Measurements from ENCODE around the gene IRF8.
A peak's percentile ranks its signal among the peaks of the same experiment; 100 is the strongest.

The IRF8 gene

DNA sequence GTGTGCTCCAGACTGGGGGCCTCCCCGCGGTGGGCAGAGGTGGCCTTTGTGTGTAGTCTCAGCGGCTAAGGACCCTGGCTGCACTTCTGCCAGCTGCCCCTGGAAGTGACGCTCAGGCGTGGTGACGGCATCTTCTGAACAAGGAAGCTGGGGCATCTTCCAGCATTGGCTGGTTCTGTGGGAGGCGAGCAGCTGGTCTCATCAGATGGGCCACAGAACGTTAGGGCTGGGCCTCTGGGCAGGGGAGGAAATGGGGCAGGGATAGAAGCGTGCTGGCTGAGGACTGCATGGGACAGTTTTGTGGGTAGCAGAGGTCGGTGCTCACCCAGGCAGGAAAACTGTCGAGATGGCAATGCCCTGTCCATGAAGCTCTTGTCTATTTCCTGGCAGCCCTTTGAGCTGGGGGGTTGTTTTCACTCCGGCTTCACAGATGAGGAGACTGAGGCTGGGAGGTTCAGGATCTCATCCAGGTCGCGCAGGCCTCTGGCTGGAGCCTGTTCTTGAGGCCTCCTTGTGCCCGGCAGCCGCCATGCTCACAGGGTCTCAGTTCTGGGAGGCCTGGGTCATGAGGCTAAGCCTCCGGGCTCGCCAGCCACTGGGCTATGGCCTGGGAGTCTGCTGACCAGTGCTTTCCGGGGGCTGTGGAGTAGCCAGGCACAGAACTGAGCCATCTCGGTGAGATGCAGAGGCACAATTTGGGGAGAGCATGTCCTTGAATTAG, 16.3 kb downstream of the IRF8 start:
- no peak for DNase-seq

DNA sequence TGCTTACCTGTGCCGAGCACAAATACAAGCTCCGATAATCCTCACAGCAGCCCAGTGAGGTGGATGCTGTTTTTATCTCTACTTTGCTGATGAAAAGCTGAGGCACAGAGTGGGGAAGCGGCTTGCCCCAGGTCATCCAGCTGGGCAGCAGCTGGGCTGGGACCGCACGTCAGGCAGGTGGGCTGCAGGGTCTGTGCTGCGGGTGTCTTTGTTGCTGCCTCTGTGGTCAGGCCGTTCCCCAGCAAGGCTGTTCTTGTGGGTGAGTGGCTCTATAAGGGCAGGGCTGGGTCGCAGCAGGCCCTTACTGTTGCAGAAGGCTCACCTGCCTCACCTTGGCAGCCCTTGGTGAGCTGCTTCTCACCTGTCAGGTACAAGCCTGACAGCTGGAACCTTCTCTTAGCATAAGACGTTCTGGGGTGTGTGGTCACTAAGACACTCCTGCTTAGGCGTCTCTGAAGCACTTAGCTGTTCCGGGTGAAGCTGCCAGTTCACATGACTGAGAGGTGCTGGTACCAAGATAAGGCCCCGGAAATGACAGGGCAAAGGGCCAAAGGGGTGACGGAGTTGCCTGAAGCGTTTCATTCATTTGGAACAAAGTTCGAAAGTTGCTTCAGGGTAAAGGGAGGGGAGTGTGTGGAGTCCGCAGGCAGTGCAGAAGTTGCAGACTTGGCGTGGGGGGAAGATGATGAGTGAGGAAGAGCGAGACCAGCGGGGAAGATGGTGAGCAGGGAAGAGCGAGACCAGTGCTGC, 17.4 kb downstream of the IRF8 start:
- DNase-seq: no peak

DNA sequence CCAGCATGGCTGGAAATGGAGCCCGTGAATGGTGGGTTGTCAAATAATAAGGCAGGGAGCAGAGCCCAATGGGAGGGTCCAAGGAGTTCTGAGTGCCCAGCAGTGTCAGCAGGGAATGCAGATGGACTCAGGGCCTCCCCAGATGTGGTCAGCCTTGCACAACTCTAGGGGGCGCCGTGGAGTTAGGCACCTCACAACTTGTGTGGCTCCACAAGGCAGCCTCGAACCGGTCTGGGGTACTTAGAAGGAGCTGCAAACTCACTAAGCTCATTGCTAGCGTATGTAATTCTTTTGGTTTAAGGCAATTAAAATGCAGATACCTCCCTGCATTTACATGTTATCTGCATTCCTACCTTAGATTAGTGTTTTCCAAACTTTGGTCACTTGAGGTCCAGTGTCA, 18.1 kb downstream of the IRF8 start:
- DNase-seq: no peak

DNA sequence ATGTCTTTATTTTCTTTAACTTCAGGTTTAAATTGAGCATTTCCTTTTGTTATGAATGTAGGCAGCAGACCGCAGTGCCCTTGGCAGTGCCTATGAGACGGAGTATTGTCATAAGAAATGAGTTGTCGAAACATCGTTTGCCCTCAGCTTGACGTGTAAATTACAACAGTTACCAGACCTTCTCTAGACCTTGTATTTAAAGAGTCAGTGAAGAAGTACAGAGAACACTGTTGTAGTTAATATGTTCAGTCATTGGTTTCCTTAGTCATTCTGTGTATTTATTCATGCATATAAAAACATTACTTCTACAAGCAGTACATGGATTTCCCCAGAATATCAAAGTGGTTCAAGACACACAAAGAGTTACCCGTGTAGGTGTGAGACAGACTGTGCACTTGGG, 19.0 kb downstream of the IRF8 start:
- no peak for DNase-seq

DNA sequence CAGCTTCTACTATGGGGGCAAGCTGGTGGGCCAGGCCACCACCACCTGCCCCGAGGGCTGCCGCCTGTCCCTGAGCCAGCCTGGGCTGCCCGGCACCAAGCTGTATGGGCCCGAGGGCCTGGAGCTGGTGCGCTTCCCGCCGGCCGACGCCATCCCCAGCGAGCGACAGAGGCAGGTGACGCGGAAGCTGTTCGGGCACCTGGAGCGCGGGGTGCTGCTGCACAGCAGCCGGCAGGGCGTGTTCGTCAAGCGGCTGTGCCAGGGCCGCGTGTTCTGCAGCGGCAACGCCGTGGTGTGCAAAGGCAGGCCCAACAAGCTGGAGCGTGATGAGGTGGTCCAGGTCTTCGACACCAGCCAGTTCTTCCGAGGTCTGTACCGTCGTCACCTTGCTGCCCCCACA, 19.5 kb downstream of the IRF8 start:
- DNase-seq: no peak

DNA sequence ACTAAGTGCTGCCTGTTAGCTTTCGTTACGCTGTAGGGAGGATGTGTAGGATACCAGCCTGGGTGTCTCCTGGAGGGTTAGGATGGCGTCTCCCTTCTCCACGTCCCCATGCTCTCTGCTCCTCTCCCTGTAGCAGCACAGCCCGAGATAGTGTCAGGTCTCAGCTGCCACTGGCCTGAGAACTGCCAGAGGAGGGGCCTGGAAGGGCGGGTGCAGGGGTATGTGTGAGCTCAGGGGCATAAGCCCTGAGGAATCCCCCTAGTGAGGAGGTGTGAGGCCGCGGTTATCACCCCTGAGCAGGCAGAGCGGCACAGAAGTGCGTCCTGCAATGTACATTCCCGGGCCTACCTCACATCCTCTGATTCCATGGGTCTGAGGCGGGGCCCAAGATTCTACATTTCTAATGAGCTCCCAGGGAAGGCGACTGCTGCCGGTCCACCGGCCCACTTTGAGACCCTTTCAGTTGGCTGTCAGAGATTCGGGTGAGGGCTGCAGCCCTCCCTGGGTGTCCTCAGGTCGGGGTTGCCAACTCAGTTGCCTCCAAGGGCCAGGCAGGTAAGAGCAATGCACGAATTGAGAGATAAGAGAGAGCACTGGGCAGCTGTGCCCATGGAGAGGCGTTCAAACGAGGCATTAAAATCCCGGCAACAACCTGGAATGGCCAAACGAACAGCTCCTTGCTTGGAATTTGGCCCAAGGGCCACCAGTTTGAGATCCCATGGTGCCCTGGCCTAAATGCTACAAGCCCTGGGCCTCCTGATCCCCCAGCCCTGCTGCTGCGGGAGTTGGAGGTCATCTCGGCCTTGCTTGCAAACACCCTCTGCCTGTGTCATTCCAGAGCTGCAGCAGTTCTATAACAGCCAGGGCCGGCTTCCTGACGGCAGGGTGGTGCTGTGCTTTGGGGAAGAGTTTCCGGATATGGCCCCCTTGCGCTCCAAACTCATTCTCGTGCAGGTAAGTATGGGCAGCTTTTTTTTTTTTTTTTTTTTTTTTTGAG, 20.6 kb downstream of the IRF8 start:
- no peak for DNase-seq

DNA sequence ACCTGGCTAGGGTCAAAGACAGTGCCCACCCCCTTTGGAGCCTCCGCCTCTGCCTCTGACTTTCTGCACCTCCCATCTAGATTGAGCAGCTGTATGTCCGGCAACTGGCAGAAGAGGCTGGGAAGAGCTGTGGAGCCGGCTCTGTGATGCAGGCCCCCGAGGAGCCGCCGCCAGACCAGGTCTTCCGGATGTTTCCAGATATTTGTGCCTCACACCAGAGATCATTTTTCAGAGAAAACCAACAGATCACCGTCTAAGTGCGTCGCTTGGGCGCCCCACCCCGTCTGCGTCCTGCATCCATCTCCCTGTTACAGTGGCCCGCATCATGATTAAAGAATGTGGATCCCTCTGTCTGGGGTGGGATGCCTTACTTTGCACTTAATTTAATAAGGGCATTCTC, 22.1 kb downstream of the IRF8 start:
- no peak for DNase-seq

DNA sequence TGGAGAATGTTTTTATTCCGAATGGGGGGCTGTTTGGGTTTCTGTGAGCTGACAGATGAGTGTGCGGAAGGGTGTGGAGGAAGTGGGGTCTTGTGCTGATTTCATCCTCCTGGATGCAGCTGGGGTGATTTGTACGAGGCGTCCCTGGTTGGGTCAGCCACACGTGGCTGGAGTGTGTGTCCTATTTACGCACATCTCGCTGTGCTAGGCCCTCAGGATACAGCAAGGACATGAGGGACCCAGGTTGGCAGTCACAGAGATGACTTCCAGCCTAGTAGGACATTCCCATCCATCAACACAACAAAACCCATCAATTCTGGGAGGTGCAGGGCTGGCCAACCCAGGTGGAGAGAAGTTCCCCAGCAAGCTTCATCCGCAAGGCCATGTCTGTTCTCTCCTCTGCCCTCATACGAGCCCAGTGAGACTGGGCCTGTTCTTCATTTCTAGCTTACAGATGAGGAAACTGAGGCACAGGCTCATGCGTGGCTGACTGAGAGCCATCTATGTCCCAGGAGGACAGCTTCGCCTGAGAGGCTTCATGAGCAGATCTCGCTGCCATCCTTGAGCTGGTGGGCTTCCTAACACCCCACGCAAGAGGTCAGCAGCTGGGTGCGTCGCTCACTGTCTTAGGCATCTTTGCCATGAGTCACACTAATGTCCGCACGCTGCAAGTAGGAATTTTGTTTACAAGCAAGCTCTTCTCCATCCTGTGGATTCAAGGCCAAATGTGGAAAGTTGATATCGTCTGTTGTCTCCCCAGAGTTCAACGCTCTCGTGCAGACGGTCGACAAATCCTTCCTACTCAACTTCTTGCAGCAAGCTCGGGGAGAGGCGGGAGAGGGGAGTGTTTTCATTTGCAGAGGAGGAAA, 24.4 kb downstream of the IRF8 start:
- no peak for DNase-seq

DNA sequence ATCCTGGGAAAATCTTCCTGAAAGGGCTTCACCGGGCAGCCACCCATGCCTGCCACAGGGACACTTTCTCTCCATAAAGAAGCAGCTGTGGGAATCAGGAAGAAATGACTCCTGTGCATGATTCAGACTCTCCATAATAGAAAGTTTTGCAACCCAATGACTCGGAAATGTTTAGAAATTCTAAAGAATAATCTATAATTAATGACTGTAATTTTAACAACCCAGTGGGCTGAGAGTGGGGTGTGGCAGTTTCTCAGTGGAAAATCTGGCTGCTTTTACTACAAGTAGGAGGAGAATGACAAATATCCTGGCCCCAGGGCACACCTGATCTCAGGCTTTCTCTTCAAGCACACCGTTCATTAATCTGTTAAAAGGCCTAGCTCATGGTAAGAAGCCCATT, 25.7 kb downstream of the IRF8 start:
- no peak for DNase-seq

DNA sequence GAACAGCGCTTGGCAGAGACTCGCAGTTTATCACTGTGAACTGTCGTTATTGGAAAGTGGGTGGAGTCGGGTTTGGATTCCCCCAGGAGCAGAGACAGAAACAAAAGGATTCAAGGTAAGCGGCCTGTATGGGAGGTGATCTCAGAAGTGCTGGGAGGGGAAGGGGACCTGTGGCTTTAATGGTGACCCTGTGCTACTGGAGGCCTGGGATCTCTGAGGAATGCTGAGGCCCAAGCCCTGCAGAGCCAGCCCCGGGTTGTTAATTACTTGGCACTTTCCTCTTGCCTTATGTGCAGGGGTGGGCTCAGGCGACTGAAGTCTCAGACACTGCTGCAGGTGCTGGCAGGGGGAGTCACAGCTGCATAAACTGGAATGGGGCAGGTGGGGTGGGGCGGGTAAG, 27.4 kb downstream of the IRF8 start:
- DNase-seq: no peak

DNA sequence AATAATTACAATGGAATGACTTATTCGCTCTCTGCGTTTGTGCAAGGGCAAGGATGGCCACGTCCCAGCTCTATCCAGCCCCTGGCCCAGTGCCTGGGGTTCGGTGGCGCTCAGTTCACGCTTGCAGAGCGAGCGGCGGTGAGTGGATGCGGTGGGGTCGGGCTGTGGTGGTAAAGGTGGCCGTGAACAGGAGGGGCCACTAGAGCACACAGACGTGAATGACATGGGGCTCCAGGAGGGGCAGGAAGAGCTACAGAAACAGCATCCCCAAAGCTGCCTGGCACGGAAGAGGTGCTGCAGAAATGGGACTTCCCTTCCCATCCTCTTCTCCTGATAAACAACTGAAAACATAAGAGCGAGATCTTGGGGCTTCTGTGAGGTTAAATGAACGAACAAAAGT, 28.4 kb downstream of the IRF8 start:
- DNase-seq: no peak

DNA sequence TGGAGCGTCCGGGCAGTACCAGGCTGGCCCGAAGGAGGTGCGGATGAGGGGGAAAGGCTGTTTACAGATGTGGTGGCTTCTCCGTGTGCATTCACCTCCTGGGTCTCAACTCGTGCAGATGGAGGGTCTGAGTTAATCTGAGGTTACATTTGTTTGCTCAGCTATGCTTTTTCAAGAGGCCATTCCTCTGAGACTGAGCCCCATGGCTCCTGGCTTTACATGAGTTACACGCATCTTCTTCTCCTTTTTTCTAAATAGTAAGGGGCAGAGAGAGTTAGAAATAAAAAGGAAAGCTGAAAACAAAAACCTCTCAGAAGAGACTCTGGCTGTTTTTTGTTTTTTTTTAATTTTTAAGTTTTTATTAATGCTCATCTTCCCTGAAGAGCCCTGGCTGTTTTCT, 29.0 kb downstream of the IRF8 start:
- no peak for DNase-seq

DNA sequence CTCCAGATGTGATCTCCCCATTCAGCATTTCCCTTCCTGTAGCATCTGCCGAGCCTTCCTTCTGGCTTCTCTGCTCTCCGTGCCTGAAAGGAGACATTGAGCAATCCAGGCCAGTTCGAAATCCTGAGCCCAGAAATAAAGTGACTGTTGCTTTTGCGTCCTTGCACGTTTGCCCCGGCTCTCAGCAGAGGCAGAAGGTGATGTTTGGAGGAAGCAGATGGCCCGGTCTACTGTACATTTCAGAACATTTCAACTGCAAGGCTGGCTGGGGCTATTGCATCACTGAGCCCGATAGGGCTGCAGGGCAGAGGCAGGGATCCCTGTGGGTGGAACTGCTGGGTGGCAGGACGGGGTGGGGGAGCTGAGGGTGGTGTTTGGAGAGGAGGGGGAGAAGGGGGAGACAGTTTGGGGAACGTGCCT, 29.4 kb downstream of the IRF8 start:
- DNase-seq: no peak

DNA sequence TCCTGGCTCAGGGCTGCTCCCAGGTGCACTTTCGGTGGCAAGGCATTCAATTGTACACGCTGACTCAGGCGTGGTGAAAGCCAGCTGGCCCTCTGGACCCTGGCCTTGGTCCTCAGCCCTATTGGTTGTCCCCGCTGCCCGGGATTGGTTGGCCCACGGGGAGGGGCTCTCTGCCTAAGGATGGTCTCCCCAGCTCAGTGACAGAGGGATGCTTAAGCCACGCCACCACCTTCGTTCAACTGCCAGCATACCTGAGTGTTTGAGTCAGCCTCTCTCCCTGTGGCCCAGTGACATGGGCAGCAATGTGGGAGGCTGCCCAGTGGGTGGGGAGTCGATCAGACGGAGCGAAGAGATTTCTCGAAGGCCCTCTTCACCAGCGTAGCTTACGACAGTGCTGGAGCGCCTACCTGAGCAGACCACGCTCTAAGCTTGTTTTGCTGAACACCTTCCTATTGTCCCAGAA, 30.3 kb downstream of the IRF8 start:
- no peak for DNase-seq

DNA sequence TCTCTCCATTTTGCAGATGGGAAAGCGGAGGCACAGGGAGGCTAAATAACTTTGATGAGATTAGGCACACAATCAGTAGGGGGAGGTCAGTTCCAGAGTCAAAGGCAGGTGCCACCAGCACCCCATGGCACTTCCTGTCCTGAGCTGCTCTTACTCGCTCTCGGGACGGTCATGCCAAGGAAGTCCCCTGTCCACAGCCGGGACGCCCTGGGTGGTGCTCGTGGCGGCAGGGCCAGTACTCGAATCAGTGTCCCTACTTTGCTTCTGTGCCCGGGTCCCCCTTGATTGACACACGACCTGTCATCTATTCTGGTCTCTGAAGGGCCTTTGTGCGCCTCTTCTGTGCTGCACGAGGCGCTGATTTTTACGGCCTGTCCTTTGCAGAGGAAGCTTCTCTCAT, 31.3 kb downstream of the IRF8 start:
- DNase-seq: no peak

DNA sequence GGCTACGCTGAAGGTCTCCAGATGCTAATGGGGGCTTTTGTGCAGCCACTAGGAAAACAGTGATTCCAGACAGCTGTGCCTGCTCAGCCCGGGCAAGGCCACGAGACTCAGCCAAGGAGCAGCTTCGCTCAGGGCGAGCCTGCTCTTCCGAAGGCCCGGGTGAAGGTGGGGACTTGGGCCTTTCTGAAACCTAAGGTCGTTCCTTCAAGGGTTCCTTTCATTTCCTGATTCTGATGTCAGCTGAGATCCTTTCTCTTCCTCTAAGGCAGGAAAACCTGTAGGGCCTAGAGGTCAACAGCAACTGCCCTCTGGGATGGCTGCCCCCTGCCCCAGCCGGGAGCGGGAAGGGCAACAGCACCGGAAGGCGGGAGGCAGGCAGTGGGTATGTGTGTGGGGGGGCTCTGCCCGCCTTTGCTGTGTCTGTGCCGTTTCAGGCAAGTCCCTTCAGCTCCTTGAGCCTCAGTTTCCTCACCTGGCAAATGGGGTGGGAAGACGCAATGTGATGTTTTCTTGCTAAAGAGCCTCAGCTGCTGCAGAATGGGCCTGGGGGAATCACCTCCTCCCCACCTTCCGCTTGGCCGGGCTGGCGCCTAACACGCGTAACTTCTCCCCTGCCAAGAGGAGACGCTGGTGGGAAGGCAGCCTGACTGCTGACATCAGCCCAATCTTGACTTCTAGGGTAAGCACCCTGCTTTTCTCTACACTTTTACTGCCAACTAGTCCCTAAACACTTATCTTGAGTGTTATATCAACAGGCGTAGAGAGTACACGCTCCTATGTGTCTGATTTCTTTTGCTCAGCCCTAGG, 32.8 kb downstream of the IRF8 start:
- no peak for DNase-seq

DNA sequence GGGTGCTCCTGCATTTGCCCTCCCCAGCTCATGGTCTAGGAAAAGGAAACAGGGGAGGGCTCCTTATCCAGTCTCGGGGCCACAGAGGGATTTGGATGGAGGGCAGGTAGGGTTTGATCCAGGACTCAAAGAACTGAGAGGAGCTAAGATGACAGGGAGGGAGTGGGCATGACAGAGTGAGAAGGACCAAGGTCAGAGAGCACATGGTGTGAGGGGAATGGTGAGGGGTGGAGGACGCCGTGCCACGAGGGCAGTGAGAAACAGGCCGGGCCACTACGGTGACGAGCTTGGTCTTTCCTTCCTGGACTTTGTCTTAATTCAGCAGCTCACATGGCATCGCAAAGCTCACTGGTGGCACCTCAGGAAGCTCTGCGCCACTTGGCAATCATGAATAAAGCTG, 35.2 kb downstream of the IRF8 start:
- DNase-seq: no peak

DNA sequence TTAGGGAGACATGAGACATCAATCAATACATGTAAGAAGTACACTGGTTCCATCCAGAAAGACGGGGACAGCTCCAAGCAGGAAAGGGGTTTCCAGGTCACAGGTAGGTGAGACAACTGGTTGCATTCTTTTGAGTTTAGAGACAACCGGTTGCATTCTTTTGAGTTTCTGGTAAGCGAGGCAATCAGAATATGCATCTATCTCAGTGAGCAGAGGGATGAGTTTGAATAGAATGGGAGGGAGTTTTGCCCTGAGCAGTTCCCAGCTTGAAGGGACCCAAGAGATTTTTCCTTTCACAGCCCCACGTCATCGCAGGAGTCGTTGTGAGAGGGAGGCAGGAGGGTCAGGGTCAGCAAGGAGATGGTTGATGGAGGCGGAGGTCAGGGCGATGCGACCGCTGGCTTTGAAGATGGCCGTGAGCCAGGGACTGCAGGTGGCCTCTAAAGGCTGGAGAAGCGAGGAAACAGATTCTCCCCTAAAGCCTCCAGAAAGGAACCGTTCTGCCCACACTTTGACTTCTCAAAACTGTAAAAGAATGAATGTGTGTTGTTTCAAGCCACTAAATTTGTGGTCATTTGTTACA, 36.5 kb downstream of the IRF8 start:
- DNase-seq: no peak

DNA sequence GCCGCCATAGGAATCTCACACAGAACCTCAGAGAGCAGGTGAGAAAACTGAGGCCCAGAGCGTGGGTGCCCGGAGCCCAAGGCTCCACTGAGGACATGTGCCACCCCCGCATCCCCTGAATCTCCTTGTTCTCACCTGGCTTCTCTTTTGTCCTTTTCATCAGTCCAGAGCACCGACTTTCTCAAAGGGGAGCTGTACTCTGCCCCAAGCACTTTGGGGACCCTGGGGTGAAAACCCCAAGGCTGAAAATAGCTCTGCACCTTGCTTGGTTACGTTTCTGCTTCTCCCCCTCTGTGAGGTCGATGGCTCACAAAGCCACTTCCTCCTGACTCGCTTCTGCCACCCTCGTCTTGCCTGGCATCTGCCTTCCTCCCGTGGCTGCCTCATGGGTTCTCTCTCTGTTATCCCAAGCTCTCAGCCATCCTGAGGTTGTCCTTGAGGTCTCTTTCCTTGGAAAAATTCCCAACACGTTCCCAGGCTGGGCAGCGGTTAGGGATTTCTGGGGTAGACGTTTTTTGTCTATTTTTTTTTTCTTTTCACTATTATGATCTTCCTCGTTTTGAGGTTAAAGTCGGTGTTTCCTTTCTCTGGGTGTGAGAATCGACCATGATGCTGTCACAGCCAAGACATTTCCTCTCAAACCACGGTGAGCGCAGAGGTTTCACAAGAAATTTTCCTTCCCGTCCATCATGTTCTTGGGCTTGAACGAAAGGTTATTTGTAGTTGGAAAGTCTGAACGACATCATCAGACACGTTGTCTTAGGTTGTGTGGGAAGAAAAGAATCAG, 37.2 kb downstream of the IRF8 start:
- peak; percentile 52 for DNase-seq

DNA sequence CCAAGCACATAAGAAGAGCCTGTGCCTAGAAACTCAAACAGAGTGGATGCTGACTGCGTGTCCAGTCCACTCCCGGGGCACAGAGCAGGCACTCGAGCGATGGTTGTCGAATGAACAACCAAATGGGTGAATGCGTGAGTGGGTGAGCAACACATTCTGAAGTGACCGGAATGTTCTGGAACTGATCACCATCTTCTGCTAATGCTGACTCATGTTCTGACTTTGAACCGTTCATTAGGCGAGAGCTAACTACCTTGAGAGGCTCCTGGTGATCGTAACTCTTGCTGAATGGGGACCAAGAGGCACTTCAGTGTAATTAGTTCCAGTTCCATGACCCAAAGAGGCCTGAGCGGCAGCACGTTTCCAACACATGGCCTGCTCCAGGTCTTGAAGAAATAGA, 37.9 kb downstream of the IRF8 start:
- no peak for DNase-seq
